BLaER1 treated with 17β-estradiol and CSF1 and Interleukin-3, amounts not matched to agents 10 nM and 100 nM (cell line): ENCODE results near the gene PRMT9.
A peak's percentile ranks its signal among the peaks of the same experiment; 100 is the strongest.

Source experiments
- H3K27ac ChIP-seq, 11 experiments: shearing (Covaris generic); formaldehyde crosslinking; 2 replicates each; pipeline ENCODE4 v1.8.1; 2022
- H3K27me3 ChIP-seq, 11 experiments: shearing (Covaris generic); formaldehyde crosslinking; 2 replicates each; pipeline ENCODE4 v1.8.1; 2022
- H3K36me3 ChIP-seq, 11 experiments: shearing (Covaris generic); formaldehyde crosslinking; 2 replicates each; pipeline ENCODE4 v1.8.1; 2022
- H3K4me1 ChIP-seq, 10 experiments: shearing (Covaris generic); formaldehyde crosslinking; 2 replicates each; pipeline ENCODE4 v1.8.1; 2022
- H3K4me2 ChIP-seq, 11 experiments: shearing (Covaris generic); formaldehyde crosslinking; 2 replicates each; pipeline ENCODE4 v1.8.1; 2022
- H3K4me3 ChIP-seq, 10 experiments: shearing (Covaris generic); formaldehyde crosslinking; 2 replicates each; pipeline ENCODE4 v1.8.1; 2022
- H3K9ac ChIP-seq, 11 experiments: shearing (Covaris generic); formaldehyde crosslinking; 2 replicates each; pipeline ENCODE4 v1.8.1; 2022
- H3K9me3 ChIP-seq, 11 experiments: shearing (Covaris generic); formaldehyde crosslinking; replicated peaks in 1 of 11; 2 replicates each; pipeline ENCODE4 v1.8.1; 2022
- H4K20me1 ChIP-seq, 11 experiments: shearing (Covaris generic); formaldehyde crosslinking; 2 replicates each; pipeline ENCODE4 v1.8.1; 2022
- Cebpa-rat ChIP-seq, 11 experiments: shearing (Covaris generic); IDR thresholded peaks; 2 replicates each; pipeline ENCODE4 v1.8.1; 2022

Gene PRMT9

DNA sequence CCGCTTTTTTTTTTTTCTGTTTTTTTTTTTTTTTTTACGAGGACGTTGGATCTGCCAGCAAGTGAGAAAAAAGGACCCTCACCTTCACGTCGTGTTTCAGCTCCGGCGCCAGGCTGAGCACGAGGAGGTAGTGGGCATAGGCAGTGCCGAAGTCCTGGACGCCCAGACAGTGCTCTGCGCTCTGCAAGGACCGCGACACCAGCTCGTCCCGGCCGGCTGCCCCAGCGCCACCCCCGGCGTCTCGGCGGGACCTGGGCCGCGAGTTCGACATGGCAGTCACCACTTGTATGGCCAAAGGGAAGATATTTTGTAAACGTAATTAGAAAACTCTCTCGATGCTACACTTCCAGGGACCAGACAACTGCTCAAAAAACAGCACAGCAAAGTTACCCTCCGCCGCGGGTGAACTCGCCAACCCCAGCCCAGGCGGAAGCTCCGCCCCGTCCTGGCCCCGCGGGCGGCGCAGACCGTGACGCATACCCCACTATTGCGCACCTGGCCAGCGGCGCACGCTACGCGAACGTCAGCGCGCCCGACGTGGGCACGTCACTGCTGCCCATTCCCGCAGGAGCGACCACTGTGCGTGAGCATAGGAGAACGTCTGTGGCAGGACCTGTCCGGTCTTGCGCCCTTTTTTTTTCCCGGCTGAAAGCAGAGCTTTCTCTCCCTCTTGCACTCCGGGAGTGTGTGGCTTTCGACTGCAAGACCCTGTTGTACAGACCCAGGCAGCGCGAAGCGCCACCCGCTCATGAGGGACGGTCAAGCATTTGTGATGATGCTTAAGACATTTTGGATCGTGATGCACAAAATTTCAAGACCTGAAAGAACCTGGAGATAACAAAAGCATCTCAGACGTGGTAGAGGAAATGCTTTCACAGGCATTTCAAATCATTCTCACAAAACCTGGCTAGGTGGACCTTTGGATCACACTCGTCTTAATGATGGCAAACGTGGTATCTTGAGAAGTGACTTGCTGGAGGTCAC is at the start of gene PRMT9:
PRMT9 (minus strand) TSS at position 447 of the 984 bp plus-strand sequence; CDS start at position 271, 176 bp downstream.
- peak within 1 kb of the TSS; percentile 69 to 93 (median 85) for H3K27ac ChIP-seq
- H3K4me3 ChIP-seq = peak within 1 kb of the TSS; percentile 58 to 91 (median 80)
- no peak for TF ChIP-seq Cebpa-rat (IDR thresholded peaks at IDR 0.05)
- peak within 1 kb of the TSS; percentile 83 to 94 (median 88) for H3K9ac ChIP-seq
- no peaks in the 10 kb centered on the region for H3K27me3 ChIP-seq
- H4K20me1 ChIP-seq = peaks cover 0 to 21% (median 0%) of the 10 kb centered on the region in 11 experiments; a peak in 6 of 22 replicates
- H3K4me1 ChIP-seq = peaks cover 13 to 20% (median 18%) of the 10 kb centered on the region in 10 experiments
- H3K9me3 ChIP-seq = no peaks in the 10 kb centered on the region
- H3K4me2 ChIP-seq = peak within 1 kb of the TSS; percentile 67 to 94 (median 83)
- peaks cover 4 to 16% (median 10%) of the 10 kb centered on the region in 11 experiments; a peak in 21 of 22 replicates for H3K36me3 ChIP-seq

GRCh38 chr4:147732518-147733235 is 48.7 kb upstream of the PRMT9 start:
- H3K4me3 ChIP-seq = peak overlapping the region; percentile 77 to 91 (median 84)
- no peaks in the 10 kb centered on the region for H3K36me3 ChIP-seq
- peak overlapping the region; percentile 70 to 88 (median 84) for H3K9ac ChIP-seq
- H3K27ac ChIP-seq = peak overlapping the region; percentile 59 to 79 (median 70)
- H3K9me3 ChIP-seq = no peaks in the 10 kb centered on the region
- H3K27me3 ChIP-seq = peaks cover 0 to 10% (median 0%) of the 10 kb centered on the region in 11 experiments; a peak in 7 of 22 replicates
- no peak for TF ChIP-seq Cebpa-rat (IDR thresholded peaks at IDR 0.05)
- H3K4me1 ChIP-seq = peaks cover 11 to 48% (median 25%) of the 10 kb centered on the region in 10 experiments
- H4K20me1 ChIP-seq = peaks cover 6 to 45% (median 24%) of the 10 kb centered on the region in 11 experiments; a peak in 18 of 22 replicates
- H3K4me2 ChIP-seq = peak overlapping the region; percentile 85 to 98 (median 91)

DNA sequence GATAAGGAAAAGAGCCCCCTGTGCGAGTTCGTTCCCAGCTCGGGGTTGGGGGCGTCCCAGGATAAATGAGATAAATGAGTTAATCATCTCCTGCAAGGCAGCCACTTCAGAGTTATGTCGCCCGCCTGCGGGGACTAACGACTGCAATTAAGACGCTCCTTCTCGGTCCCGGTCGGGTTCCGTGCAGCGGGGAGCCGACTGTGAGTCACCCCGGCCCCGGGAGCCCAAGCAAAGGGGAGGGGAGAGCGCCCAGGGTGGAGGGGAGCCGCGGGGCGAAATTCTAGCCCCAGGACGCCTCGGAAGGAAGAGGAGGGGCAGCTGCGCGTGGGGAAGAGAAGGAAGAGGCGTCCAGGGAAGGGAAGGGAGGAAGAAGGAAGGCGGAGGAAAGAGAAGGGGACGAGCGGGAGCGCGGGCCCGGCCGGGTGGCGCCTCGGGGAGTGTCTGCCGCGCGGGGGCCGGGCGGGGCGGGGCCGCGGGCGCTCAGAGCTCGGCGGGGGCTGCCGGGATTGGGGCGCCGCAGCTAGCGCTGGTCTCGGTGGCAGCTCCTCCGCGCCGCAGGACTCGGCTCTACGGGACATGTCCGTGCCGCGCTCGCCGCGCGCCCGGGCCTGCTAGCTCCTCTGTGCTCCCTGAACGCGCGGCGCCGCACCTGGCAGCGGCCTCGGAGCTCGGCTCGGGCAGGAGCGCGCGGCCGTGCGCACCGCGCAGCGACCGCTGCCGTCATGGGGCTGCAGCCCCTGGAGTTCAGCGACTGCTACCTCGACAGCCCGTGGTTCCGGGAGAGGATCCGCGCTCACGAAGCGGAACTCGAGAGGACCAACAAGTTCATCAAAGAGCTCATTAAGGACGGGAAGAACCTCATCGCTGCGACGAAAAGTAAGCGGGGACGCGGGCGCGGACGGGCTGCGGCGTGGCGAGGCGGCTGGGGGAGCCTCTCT is 47.9 kb upstream of the PRMT9 start, which contains the start of gene ARHGAP10:
ARHGAP10 (plus strand) TSS at position 509 of the 938 bp plus-strand sequence; CDS start at position 723, 214 bp downstream.
- Histone ChIP-seq H3K4me3 (peak within 1 kb of the TSS; percentile 77 to 91 (median 84)), H3K9me3 (no peaks in the 10 kb centered on the region), H3K27me3 (peaks cover 0 to 10% (median 0%) of the 10 kb centered on the region in 11 experiments; a peak in 7 of 22 replicates), H3K4me1 (peaks cover 11 to 48% (median 25%) of the 10 kb centered on the region in 10 experiments), H3K4me2 (peak within 1 kb of the TSS; percentile 85 to 98 (median 91)), H4K20me1 (peaks cover 6 to 37% (median 24%) of the 10 kb centered on the region in 11 experiments; a peak in 18 of 22 replicates), H3K36me3 (no peaks in the 10 kb centered on the region), H3K9ac (peak within 1 kb of the TSS; percentile 70 to 88 (median 84)), H3K27ac (peak within 1 kb of the TSS; percentile 59 to 79 (median 70))
- no peak for TF ChIP-seq Cebpa-rat (IDR thresholded peaks at IDR 0.05)

DNA sequence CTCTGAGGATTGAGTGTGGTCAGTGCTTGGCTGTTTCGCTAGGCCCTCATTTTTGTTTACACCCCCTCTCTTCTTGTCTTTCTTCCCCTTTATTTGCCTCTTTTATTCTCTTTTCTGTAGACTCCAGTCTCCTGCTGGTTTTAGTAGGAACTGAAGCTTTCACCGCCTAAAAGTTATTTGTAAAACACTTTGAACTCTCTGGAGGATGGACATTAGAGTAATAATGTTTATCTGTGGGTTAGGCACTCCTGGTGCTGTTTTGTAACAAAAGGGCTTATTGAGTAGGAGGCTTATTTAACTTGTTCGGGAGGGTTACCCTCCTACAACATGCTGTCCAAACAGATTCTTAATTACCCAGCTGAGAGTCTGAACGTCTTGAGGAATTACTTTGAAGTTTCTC is 46.4 kb upstream of the PRMT9 start:
- H3K27ac ChIP-seq = no peak overlapping the region
- peaks cover 6 to 25% (median 20%) of the 10 kb centered on the region in 11 experiments; a peak in 18 of 22 replicates for H4K20me1 ChIP-seq
- peaks cover 11 to 34% (median 25%) of the 10 kb centered on the region in 10 experiments for H3K4me1 ChIP-seq
- H3K9me3 ChIP-seq = no peaks in the 10 kb centered on the region
- no peak for TF ChIP-seq Cebpa-rat (IDR thresholded peaks at IDR 0.05)
- peaks cover 0 to 10% (median 0%) of the 10 kb centered on the region in 11 experiments; a peak in 7 of 22 replicates for H3K27me3 ChIP-seq
- H3K4me3 ChIP-seq = no peak overlapping the region
- no peak overlapping the region for H3K9ac ChIP-seq
- H3K36me3 ChIP-seq = no peaks in the 10 kb centered on the region
- peak overlapping the region in 1 of 11 experiments; percentile 94; a peak in 1 of 22 replicates for H3K4me2 ChIP-seq

GRCh38 chr4:147727476-147728028 is 43.6 kb upstream of the PRMT9 start:
- no peak overlapping the region for H3K27ac ChIP-seq
- H3K36me3 ChIP-seq = no peaks in the 10 kb centered on the region
- H3K9ac ChIP-seq = no peak overlapping the region
- H3K4me1 ChIP-seq = peaks cover 0 to 16% (median 8%) of the 10 kb centered on the region in 10 experiments; a peak in 11 of 20 replicates
- no peaks in the 10 kb centered on the region for H3K9me3 ChIP-seq
- H3K4me3 ChIP-seq = no peak overlapping the region
- H3K27me3 ChIP-seq = no peaks in the 10 kb centered on the region; a peak in 1 of 22 replicates
- no peak overlapping the region for H3K4me2 ChIP-seq
- no peak for TF ChIP-seq Cebpa-rat (IDR thresholded peaks at IDR 0.05)
- H4K20me1 ChIP-seq = no peaks in the 10 kb centered on the region

- H3K4me3 ChIP-seq = no peak overlapping the region
- H3K27me3 ChIP-seq = no peaks in the 10 kb centered on the region
- no peaks in the 10 kb centered on the region for H3K36me3 ChIP-seq
- H3K4me1 ChIP-seq = peaks cover 0 to 9% (median 0%) of the 10 kb centered on the region in 10 experiments; a peak in 4 of 20 replicates
- TF ChIP-seq Cebpa-rat (IDR thresholded peaks at IDR 0.05) = no peak
- H4K20me1 ChIP-seq = no peaks in the 10 kb centered on the region
- H3K27ac ChIP-seq = no peak overlapping the region
- H3K9me3 ChIP-seq = no peaks in the 10 kb centered on the region
- H3K4me2 ChIP-seq = no peak overlapping the region
- no peak overlapping the region for H3K9ac ChIP-seq
Measured at GRCh38 chr4:147725673-147726072, 41.7 kb upstream of the PRMT9 start.

GRCh38 chr4:147724468-147725201 is 40.7 kb upstream of the PRMT9 start:
- no peaks in the 10 kb centered on the region for H4K20me1 ChIP-seq
- H3K9me3 ChIP-seq = no peaks in the 10 kb centered on the region
- H3K9ac ChIP-seq = no peak overlapping the region
- peaks cover 0 to 6% (median 0%) of the 10 kb centered on the region in 10 experiments; a peak in 2 of 20 replicates for H3K4me1 ChIP-seq
- TF ChIP-seq Cebpa-rat (IDR thresholded peaks at IDR 0.05) = no peak
- no peak overlapping the region for H3K4me3 ChIP-seq
- no peaks in the 10 kb centered on the region for H3K27me3 ChIP-seq
- no peak overlapping the region for H3K27ac ChIP-seq
- peak overlapping the region in 1 of 11 experiments; percentile 11; a peak in 1 of 22 replicates for H3K4me2 ChIP-seq
- no peaks in the 10 kb centered on the region for H3K36me3 ChIP-seq
